Activated CD8-positive, alpha-beta T cell treated with anti-CD3 and anti-CD28 coated beads, Interleukin-2, amount 10 ng/mL, durations not matched to agents 7 days and 5 days (primary cell): ENCODE results near the gene IRF9. TPM values are rescaled to one million over a fixed set of nuclear protein-coding genes. Genes with fewer than 3 reads are reported as not detected.
"Not testable (repeated sequence)": the region's sequence is repeated elsewhere in the genome, so short reads cannot be mapped to it uniquely, and the experiment has no call there.

Experiments used
- ATAC-seq: fragments of 150-1000 bp; cut with Tn5 transposase; one replicate; pipeline ENCODE4 v1.10.0; 2021; ENCODE audit warnings: moderate library complexity
- CTCF ChIA-PET: fragments of 350-600 bp; sonication (Branson Sonifier 250); formaldehyde crosslinking; loops from one replicate; lab custom pipeline; 2021; ENCODE audit warnings: antibody characterized with exemption; lab: Charles Lee
- POLR2A ChIA-PET: fragments of 350-600 bp; sonication (Branson Sonifier 250); formaldehyde crosslinking; loops from one replicate; lab custom pipeline; 2021; ENCODE audit warnings: antibody characterized with exemption; lab: Charles Lee
- DNase-seq: peaks from one replicate; pipeline ENCODE4 v3.0.0-alpha.2; 2020
- H3K27ac Mint-ChIP-seq: one replicate; pipeline ENCODE4 v1.8.0; 2021; ENCODE audit warnings: mild to moderate bottlenecking, mixed read lengths
- H3K27me3 Mint-ChIP-seq: one replicate; pipeline ENCODE4 v1.8.0; 2021; ENCODE audit warnings: low read depth, mixed read lengths
- H3K36me3 Mint-ChIP-seq: one replicate; pipeline ENCODE4 v1.8.0; 2021; ENCODE audit warnings: low read depth, mixed read lengths
- H3K4me1 Mint-ChIP-seq: one replicate; pipeline ENCODE4 v1.8.0; 2021; ENCODE audit warnings: low read depth, mixed read lengths
- H3K4me3 Mint-ChIP-seq: one replicate; pipeline ENCODE4 v1.8.0; 2021; ENCODE audit warnings: mild to moderate bottlenecking, mixed read lengths
- H3K9me3 Mint-ChIP-seq: one replicate; pipeline ENCODE4 v1.8.0; 2022; ENCODE audit warnings: mixed read lengths; ENCODE audit not compliant: insufficient read depth
- total RNA-seq, 2 experiments: library from RNA; stranded (reverse); gene quantifications; one replicate each; pipeline ENCODE4 v1.2.3, GENCODE V29; 2021

IRF9 gene
- total RNA-seq, 2 experiments from 2014 or later = 221 to 242 TPM

- no peaks in the 10 kb centered on the region for H3K9me3 Mint-ChIP-seq
- H3K4me1 Mint-ChIP-seq = peaks cover 56% of the 10 kb centered on the region
- H3K27ac Mint-ChIP-seq = peak within 1 kb of the TSS; percentile 96
- H3K27me3 Mint-ChIP-seq = no peaks in the 10 kb centered on the region
- ChIA-PET POLR2A (interaction anchor here (0.6 to 4.3 kb wide), 27 partner anchors 10 to 1101 kb away, joined by 3 to 87 read pairs (median 5); partner anchors contain the start of genes CHMP4A, DCAF11, DHRS1 and EMC9), CTCF (interaction anchor here (1.0 to 3.6 kb wide), 11 partner anchors 18 to 236 kb away, joined by 3 to 24 read pairs (median 6); partner anchors contain the start of genes CHMP4A, EMC9, IRF9 and PSME2)
- ATAC-seq (peak; percentile 88), DNase-seq (peak; percentile 92)
- peak within 1 kb of the TSS; percentile 88 for H3K4me3 Mint-ChIP-seq
- H3K36me3 Mint-ChIP-seq = peaks cover 61% of the 10 kb centered on the region
Observed at GRCh38 chr14:24195186-24196070, 34.4 kb downstream of the IRF9 start, which contains the start of gene TM9SF1. Gene TM9SF1, minus strand, starts transcription at chr14:24195441. Its CDS starts 422 bp downstream, at chr14:24195019.

- peak; percentile 17 for ATAC-seq
- H3K9me3 Mint-ChIP-seq = no peaks in the 10 kb centered on the region
- DNase-seq = no peak
- H3K27ac Mint-ChIP-seq = peak overlapping the region; percentile 96
- no peaks in the 10 kb centered on the region for H3K27me3 Mint-ChIP-seq
- POLR2A ChIA-PET = interaction anchor here (0.6 to 4.3 kb wide), 23 partner anchors 10 to 1102 kb away, joined by 3 to 87 read pairs (median 6); partner anchors contain the start of genes CHMP4A, DCAF11, DHRS1 and IRF9
- peaks cover 59% of the 10 kb centered on the region for H3K36me3 Mint-ChIP-seq
- peaks cover 56% of the 10 kb centered on the region for H3K4me1 Mint-ChIP-seq
- H3K4me3 Mint-ChIP-seq = peak overlapping the region; percentile 88
- CTCF ChIA-PET = interaction anchor here (1.0 to 3.6 kb wide), 8 partner anchors 17 to 235 kb away, joined by 3 to 24 read pairs (median 8); partner anchors contain the start of genes CHMP4A, IRF9, PSME2 and TINF2
Observed at GRCh38 chr14:24196071-24197055, 35.3 kb downstream of the IRF9 start.

- DNase-seq = no peak
- Mint-ChIP-seq H3K4me3 (peak overlapping the region; percentile 88), H3K4me1 (peaks cover 52% of the 10 kb centered on the region), H3K27me3 (no peaks in the 10 kb centered on the region), H3K36me3 (peaks cover 62% of the 10 kb centered on the region), H3K27ac (peak overlapping the region; percentile 75), H3K9me3 (no peaks in the 10 kb centered on the region)
- ChIA-PET CTCF (interaction anchor here (1.8 to 3.6 kb wide), 3 partner anchors 16 to 100 kb away, joined by 9 to 24 read pairs (median 22); partner anchors contain the start of genes CHMP4A and TINF2), POLR2A (interaction anchor here (3.0 to 4.3 kb wide), 4 partner anchors 9 to 45 kb away, joined by 22 to 87 read pairs (median 40); partner anchors contain the start of genes CHMP4A, IRF9, MDP1 and TINF2)
- ATAC-seq = no peak
Observed at GRCh38 chr14:24197056-24197450, 36.0 kb downstream of the IRF9 start.

GRCh38 chr14:24198814-24199524 is 37.9 kb downstream of the IRF9 start:
- ATAC-seq = no peak
- peak overlapping the region; percentile 53 for H3K27ac Mint-ChIP-seq
- peaks cover 41% of the 10 kb centered on the region for H3K4me1 Mint-ChIP-seq
- no peak overlapping the region for H3K4me3 Mint-ChIP-seq
- ChIA-PET CTCF (interaction anchor here (0.7 to 1.2 kb wide), 3 partner anchors 17 to 109 kb away, joined by 3 to 4 read pairs (median 3); partner anchors contain the start of genes CIDEB and MDP1), POLR2A (interaction anchor here (1.1 to 1.5 kb wide), 3 partner anchors 8 to 38 kb away, joined by 3 read pairs; partner anchors contain the start of gene IRF9)
- DNase-seq = no peak
- H3K36me3 Mint-ChIP-seq = peaks cover 63% of the 10 kb centered on the region
- no peaks in the 10 kb centered on the region for H3K27me3 Mint-ChIP-seq
- H3K9me3 Mint-ChIP-seq = peaks cover 7% of the 10 kb centered on the region

DNA sequence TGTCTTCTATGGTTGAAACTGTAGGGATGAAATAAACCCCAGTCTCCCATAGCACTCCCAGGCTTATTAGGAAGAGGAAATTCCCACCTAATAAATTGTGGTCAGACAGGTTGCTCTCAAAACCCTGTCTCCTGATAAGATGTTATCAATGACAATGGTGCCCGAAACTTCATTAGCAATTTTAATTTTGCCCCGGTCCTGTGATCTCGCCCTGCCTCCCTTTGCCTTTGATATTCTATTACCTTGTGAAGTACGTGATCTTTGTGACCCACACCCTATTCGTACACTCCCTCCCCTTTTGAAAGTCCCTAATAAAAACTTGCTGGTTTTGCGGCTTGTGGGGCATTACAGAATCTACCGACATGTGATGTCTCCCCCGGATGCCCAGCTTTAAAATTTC is 41.5 kb downstream of the IRF9 start:
- ChIA-PET CTCF (interaction anchor here (1.2 to 1.3 kb wide), 2 partner anchors 11 to 106 kb away, joined by 3 to 4 read pairs; partner anchors contain the start of gene CHMP4A), POLR2A (interaction anchor here (0.8 to 1.9 kb wide), 2 partner anchors 11 to 13 kb away, joined by 3 to 5 read pairs; partner anchors contain the start of genes CHMP4A and MDP1)
- Mint-ChIP-seq H3K36me3 (peaks cover 77% of the 10 kb centered on the region), H3K4me1 (peaks cover 22% of the 10 kb centered on the region)
- DNase-seq, H3K4me3 Mint-ChIP-seq, ATAC-seq, H3K27me3 Mint-ChIP-seq, H3K27ac Mint-ChIP-seq, H3K9me3 Mint-ChIP-seq: not testable (repeated sequence)

- ATAC-seq, H3K27me3 Mint-ChIP-seq, H3K27ac Mint-ChIP-seq, H3K4me3 Mint-ChIP-seq, DNase-seq, H3K9me3 Mint-ChIP-seq: not testable (repeated sequence)
- CTCF ChIA-PET = interaction anchor here (1.2 to 1.7 kb wide), 3 partner anchors 10 to 105 kb away, joined by 3 to 4 read pairs (median 3); partner anchors contain the start of gene CHMP4A
- Mint-ChIP-seq H3K4me1 (peaks cover 21% of the 10 kb centered on the region), H3K36me3 (peaks cover 83% of the 10 kb centered on the region)
- POLR2A ChIA-PET = interaction anchor here (0.8 to 1.9 kb wide), 2 partner anchors 10 to 13 kb away, joined by 3 to 5 read pairs; partner anchors contain the start of genes CHMP4A and MDP1
Observed at GRCh38 chr14:24203249-24203886, 42.3 kb downstream of the IRF9 start.

DNA sequence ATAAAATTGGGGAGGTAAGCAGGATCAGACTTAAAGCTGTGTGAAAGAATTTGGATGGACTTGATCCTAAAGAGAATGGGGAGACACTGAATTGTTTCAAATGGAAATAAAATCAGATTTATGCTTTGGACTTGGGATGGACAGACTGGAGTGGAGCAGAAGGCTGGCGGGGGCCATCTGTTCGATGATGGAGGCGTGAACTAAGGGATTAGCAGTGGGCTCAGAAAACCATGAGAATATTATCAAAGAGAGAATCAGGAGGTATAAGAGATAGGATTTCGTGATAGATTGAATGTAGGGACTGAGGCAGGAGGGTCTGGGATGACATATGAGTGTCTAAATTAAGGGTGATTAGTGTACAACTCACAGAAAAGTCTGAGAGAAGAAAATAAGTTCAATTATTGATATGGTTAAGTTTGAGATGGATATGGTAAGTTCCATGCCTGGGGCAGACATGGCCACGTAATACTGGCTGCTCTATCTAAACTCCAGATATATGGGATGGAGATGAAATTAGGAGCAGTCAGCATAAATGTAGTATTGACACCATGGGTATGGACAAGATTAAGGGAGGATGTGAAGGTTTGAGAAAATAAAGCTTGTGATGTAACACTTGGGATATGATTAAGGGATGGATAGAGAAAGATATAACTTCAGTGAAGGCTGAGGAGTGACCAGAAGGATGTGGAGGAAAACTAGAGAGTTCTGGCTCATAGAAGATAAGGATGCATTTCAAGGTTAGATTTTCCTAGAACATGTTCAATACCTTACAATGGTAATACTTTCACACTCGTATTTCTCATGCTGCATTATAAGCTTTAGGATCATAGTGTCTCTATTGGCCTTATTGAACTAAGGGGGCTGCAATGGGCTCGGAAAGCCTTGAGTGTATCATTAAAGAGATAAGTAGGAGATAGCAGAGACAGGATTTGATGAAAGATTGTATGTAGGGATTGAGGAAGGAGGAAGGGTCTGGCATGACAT is 43.4 kb downstream of the IRF9 start:
- peaks cover 79% of the 10 kb centered on the region for H3K36me3 Mint-ChIP-seq
- no peak overlapping the region for H3K4me3 Mint-ChIP-seq
- ChIA-PET POLR2A (interaction anchor here (0.6 to 4.1 kb wide), 4 partner anchors 9 to 37 kb away, joined by 3 to 23 read pairs (median 4); partner anchors contain the start of genes CHMP4A and TM9SF1), CTCF (interaction anchor here (1.7 kb wide), 1 partner anchor 92 kb away, joined by 3 read pairs; no protein-coding TSS in a partner anchor)
- DNase-seq (no peak), ATAC-seq (no peak)
- peaks cover 7% of the 10 kb centered on the region for H3K9me3 Mint-ChIP-seq
- H3K4me1 Mint-ChIP-seq = peaks cover 11% of the 10 kb centered on the region
- no peak overlapping the region for H3K27ac Mint-ChIP-seq
- no peaks in the 10 kb centered on the region for H3K27me3 Mint-ChIP-seq

DNA sequence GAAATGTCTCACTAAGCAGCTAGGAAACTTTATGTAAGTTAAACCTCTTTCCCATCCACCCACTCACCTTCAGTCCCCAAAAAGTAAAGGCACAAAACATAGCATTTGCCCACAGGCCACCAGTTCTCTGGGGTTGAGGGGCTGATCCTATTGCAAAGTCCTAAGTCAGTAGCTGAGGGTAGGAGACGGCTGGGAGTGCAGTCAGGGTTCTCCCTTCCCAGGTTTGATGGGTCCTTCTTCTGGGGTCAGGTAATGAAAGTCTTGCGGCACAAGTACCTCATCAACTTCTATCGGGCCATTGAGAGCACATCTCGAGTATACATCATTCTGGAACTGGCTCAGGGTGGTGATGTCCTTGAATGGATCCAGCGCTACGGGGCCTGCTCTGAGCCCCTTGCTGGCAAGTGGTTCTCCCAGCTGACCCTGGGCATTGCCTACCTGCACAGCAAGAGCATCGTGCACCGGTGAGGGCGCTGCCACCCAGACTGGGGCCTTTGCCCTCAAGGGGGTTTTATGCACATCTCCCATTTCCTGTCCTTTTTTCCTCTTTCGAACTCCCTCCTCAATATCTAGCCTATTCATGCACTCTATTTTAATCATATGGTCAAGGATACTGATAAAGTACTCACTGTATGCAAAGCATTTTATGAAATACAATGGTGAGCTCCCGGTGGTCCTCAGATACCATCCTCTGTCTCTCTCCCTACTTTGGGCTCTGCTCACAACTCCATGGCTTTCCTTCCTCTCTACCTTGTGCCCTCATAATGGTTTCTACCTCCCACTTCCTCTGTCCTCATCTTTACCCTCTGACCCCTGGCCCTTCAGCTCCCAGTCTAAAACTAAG is 45.4 kb downstream of the IRF9 start:
- ChIA-PET POLR2A (interaction anchor here (0.9 to 4.1 kb wide), 4 partner anchors 11 to 92 kb away, joined by 3 to 23 read pairs (median 4); partner anchors contain the start of genes DCAF11, IRF9 and TM9SF1), CTCF (interaction anchor here (1.0 to 1.2 kb wide), 2 partner anchors 45 to 101 kb away, joined by 3 to 4 read pairs; partner anchors contain the start of genes CIDEB and IRF9)
- Mint-ChIP-seq H3K27me3 (no peaks in the 10 kb centered on the region), H3K4me1 (peaks cover 17% of the 10 kb centered on the region), H3K27ac (peak overlapping the region; percentile 46), H3K4me3 (no peak overlapping the region), H3K36me3 (peaks cover 86% of the 10 kb centered on the region), H3K9me3 (peaks cover 7% of the 10 kb centered on the region)
- ATAC-seq (no peak), DNase-seq (no peak)
